ENCODE data around the gene CHURC1. TPM values are rescaled to one million over a fixed set of nuclear protein-coding genes. Genes with fewer than 3 reads are reported as not detected.

CHURC1 gene
- total and polyA plus RNA-seq, 2 of the 8 experiments (the other 6 are each of a cell fraction or from before 2014, with no cell fraction given), result 50.2 to 59.3 TPM

- TF ChIP-seq CHD7 (IDR thresholded peaks at IDR 0.05; ENCODE audit: insufficient replicate concordance, low read length) (no peak), ATF2 (IDR thresholded peaks at IDR 0.05; ENCODE audit: low read length) (no peak), POLR2AphosphoS5 (IDR thresholded peaks at IDR 0.05; ENCODE audit: low read depth, low read length) (no peak), HDAC2 (IDR thresholded peaks at IDR 0.05; ENCODE audit: borderline replicate concordance in 1 of 2, low read depth in 2 of 2, low read length in 2 of 2) (no peak), BCL11A (IDR thresholded peaks at IDR 0.05; ENCODE audit: low read depth in 2 of 2, low read length in 2 of 2) (no peak), CTBP2 (IDR thresholded peaks at IDR 0.05; ENCODE audit: borderline replicate concordance, insufficient read depth, insufficient read length, low read length) (no peak), EGR1 (IDR thresholded peaks at IDR 0.05; ENCODE audit: borderline replicate concordance, low read depth, low read length) (no peak)
Observed at GRCh38 chr14:64955297-64955696, 41.0 kb downstream of the CHURC1 start (continued).
